ENCODE data around the gene CENPM.

CENPM gene

GRCh38 chr22:41899110-41899509, 47.8 kb downstream of the CENPM start:
- TF ChIP-seq ZFX (IDR thresholded peaks at IDR 0.05; ENCODE audit: borderline replicate concordance) (no peak), CTCF (IDR thresholded peaks at IDR 0.05) (no peak)
- H3K27ac ChIP-seq: no peak overlapping the region

GRCh38 chr22:41898645-41899044, 48.3 kb downstream of the CENPM start:
- TF ChIP-seq ZFX (IDR thresholded peaks at IDR 0.05; ENCODE audit: borderline replicate concordance) (no peak), CTCF (IDR thresholded peaks at IDR 0.05) (no peak)
- no peak overlapping the region for H3K27ac ChIP-seq

GRCh38 chr22:41893591-41894375, 53.2 kb downstream of the CENPM start:
- H3K27ac ChIP-seq: no peak overlapping the region
- no peak for TF ChIP-seq CTCF (IDR thresholded peaks at IDR 0.05)
- no peak for TF ChIP-seq ZFX (IDR thresholded peaks at IDR 0.05; ENCODE audit: borderline replicate concordance)

- no peak for TF ChIP-seq ZFX (IDR thresholded peaks at IDR 0.05; ENCODE audit: borderline replicate concordance)
- H3K27ac ChIP-seq: no peak overlapping the region
These were observed 54.2 kb downstream of the CENPM start for GRCh38 chr22:41892721-41893120.

GRCh38 chr22:41891407-41891806, 55.5 kb downstream of the CENPM start:
- TF ChIP-seq ZFX (IDR thresholded peaks at IDR 0.05; ENCODE audit: borderline replicate concordance) (no peak), CTCF (IDR thresholded peaks at IDR 0.05) (no peak)
- no peak overlapping the region for H3K27ac ChIP-seq

All from 22Rv1 (cell line).